NOMO-1 treated with dmso at 0.1 percent for 144 hours (cell line): ENCODE data around the gene ALDH1L2.

Experiments used
- DNase-seq: peaks from one replicate; lab custom pipeline; 2025; ENCODE audit not compliant: unreplicated experiment; lab: John Stamatoyannopoulos, UW

The ALDH1L2 gene

DNA sequence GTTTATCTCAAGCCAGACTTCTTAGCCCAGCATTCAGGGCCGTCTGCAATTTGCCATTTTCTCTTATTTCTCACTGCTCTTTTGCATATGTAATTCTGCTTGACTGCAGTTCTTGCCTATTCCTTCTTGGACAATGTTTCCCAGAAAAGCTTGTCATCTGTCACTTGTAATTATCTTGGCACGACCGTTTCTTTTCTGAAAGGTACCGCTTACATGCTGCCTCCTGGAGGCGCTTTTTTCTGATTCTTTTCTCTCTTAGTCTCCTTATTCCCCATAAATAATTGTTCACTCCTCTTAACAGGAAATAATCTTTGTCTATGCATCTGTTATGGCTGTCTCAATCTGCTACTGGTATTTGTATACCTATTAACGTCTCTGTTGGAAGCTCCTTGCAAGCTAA is 1.2 kb upstream of the ALDH1L2 start:
- DNase-seq: no peak

DNA sequence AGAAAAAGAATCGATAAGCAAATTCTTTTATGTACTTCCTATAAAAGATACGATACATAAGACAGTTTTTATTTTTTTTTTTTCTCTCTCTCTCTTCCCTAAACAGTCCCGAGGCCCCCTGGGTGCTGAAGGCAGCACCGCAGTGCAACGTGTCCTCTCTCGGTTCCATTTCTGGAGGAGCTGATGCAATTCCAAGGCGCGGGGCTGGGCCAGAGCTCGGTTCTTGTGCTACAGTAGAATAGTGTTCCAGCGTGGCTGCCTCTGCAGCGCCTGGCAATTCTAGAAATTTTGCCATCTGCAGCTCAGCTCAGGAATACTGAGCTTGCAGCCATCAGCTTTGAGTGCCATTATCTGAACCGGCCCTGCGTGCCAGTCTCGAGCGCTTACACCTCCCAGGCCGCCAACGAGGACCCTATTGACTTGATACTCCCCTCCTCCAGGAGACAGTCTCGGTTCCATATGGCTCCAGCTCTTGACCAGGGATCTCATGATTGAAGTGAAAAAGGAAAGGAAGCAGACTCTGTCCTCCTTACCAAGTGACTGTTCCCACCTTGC is 630 bp downstream of the ALDH1L2 start:
- DNase-seq: peak; percentile 6

DNA sequence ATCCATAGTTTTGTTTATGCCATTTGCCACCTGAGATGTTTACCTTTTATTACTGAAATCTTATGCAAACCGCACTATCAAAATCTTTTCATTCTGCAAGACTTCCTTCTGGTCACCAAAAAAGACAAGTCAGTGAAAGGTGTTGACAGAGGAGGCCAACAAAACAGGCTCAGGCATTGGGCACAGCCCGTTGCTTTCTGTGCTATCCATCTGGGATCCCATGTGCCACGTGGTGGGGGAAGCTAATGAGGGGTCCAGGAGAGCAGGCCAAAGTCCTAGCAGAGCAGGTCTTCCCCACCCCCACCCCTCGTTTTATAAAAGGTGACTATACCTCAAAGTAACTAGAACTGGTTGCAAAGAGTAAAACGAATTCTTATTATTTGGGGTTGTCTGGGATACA is 1.2 kb downstream of the ALDH1L2 start:
- DNase-seq: no peak

DNA sequence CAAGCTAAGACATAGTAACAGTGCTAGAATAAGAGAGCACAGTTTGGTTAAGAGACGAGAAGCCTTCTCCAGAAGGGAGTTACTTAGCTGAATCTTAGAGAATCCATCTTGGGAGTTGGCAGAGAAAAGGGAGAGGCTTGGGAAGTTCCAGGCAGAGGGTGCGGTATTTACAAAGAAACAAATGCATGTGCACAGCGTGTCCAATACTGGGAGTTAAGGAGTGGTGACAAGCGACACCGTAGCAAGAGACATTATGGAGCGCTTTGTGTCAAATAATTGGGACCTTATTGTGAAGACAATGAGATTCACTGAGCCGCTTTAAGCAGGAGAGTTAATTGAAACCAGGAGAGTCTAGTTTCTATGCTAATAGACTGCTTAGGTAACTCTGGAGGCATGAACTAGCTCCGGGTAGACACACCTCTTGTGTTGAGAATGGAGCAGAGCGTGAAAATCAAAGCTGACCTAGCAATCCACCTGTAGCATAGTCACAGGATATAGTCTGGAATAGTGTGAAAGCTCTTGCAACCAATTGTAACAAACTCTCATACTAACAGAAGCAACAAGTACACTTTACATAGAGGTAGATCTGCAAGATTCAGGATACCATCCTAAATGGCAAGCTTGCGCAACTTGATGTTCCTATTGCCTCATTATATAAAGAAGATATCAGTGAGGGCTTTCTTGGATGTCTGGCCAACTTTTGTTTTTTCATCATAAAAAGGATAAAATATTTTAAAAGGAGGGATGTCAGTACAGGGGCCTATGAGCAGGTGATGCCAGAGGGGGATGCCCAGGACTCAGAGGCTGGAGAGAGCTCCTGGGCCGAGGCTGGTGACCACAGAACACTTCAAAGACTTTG is 5.3 kb downstream of the ALDH1L2 start:
- no peak for DNase-seq

DNA sequence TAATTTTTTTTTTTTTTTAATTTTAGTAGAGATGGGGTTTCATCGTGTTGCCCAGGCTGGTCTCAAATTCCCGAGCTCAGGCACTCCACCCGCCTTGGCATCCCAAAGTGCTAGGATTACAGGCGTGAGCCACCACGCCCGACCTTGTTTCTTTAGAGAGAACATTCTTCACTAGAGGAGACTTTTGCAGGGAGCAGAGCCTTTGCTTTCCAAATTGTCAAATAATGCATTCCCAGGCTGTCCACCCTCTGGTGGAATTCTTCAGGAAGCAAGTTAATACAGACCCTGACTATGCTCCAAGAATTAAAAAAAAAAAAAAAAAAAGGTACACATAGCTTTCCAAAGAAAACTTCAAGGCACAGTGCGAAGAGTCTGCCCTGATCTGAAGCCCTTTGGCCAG is 6.8 kb downstream of the ALDH1L2 start:
- DNase-seq: no peak

DNA sequence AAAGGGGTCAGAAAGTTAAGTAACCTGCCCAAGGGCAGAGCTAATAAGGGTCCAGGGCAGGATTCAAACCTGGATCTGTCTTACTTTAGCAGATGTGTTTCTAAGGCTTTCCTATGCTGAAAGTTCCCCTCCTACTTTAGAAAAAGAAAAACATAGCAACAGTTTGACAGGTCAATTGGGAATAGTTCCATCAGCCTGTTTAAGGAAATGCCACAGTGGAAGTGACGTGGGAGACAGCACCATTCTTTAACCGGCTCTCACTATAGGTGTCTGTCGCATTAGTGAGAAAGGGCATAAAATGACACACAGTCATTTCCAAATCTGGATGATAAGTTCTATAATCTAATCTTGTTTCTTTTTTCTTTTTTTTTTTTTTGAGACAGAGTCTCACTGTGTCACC is 7.3 kb downstream of the ALDH1L2 start:
- DNase-seq: no peak

DNA sequence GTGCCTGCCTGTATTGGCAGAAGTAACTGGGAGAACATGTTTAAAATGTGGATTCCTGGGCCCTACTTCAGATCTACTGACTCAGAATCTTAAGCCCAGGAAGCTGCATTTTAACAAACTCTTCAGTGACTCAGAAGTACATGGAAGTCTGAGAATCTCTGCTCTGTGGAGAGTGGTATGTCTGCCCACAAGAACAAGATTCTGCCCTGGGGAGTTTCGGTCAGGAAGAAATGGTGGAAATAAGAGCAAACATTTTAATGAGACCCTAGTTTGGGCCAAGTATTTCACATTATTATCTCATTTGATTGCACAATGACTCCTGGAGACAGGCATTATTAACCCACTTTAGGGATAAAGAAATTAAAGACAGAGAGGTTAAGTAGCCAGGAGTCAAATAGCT is 8.2 kb downstream of the ALDH1L2 start:
- DNase-seq: no peak

DNA sequence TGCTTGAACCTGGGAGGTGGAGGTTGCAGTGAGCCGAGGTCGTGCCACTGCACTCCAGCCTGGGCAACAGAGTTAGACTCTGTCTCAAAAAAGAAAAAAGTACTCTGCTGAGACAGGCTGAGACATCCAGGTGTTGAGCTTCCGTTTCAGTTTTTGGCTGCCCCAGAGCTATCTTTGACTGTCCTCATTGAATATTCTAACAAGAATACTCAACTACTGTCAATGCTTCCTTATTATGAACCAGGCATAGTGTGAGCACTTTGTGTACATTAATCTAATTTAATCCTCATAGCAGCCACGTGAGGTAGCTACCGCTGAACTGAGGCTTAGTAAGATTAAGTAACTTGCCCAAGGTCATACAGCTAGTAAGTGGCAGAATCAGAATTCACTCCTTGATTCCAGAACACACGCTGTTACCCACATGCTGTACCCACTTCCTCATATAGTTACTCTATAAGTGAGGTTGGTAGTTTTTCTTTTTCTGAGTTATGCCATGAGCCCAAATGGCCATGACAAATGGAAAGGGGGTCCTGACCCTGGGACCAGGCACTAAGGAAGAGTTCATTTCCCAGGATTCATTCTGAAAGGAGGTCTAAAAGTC is 11.3 kb downstream of the ALDH1L2 start:
- no peak for DNase-seq

DNA sequence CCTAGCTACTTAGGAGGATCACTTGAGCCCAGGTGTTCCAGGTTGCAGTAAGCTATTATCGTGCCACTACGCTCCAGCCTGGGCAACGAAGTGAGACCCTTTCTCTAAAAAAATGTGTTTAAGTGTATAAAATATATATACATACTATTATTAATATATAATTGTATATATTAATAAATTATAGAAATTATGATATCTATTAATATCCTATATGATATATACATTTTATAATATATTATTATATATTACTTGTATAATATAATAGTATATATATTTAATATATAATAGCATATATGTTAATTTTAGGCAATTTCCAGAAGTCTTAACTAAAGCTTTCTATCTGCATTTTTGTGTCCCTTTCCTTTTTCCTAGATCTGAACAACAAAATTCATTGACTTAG is 12.3 kb downstream of the ALDH1L2 start:
- no peak for DNase-seq

DNA sequence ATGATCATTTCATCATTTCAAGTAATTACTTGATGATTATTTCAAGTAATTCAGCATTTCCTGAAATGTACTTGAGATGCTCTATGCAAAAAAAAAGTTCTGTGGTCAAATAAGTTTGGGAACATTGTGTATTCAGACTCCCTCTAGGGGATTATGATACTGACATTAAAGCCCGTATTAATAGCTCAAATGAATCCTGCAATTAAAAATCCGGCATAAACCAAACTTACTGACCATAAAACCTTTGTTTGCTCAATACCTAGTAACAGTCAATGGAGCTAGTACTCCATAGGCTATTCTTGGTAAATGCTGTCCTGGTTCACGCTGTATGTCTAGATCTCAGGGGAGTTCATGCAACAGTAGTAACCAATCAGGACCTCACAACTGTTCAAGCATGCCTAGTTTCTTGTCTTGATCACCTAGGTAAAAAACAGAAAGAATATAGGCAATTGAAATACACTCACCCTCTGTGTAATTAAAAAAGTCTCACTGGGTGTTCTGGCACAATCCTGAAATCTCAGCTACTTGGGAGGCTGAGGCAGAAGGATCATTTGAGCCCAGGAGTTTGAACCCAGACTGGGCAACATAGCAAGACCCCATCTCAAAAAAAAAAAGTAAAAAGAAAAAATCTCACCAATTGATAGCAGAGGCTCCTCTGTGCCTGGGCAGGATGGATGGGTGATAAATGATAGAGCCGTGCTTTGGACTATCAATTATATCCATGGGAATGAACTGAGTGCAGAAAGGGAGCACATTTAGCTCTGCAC is 14.1 kb downstream of the ALDH1L2 start:
- no peak for DNase-seq

DNA sequence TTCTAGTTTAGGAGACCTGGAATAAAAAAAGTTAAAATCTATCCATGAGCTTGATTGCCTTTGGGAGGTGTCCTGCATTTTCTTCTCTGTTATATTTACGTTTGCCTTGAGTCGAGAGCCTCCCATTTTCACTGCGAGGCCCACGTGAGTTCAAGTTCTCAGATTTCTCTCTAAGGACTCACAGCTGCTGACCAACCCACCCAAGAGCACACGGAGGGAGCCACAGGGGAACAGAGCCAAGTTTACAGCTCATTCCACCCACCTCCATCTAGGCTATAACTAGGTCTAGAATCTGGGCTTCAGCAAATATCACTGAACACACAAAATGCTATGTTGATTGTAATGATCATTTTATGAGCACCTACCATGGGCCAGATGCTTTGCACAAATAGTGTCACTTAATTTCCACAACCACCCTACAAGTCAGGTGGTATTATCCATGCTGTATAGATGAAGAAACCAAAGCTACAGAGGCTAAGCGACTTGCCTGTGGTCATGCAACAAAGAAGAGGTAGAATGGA is 16.7 kb downstream of the ALDH1L2 start:
- DNase-seq: no peak

DNA sequence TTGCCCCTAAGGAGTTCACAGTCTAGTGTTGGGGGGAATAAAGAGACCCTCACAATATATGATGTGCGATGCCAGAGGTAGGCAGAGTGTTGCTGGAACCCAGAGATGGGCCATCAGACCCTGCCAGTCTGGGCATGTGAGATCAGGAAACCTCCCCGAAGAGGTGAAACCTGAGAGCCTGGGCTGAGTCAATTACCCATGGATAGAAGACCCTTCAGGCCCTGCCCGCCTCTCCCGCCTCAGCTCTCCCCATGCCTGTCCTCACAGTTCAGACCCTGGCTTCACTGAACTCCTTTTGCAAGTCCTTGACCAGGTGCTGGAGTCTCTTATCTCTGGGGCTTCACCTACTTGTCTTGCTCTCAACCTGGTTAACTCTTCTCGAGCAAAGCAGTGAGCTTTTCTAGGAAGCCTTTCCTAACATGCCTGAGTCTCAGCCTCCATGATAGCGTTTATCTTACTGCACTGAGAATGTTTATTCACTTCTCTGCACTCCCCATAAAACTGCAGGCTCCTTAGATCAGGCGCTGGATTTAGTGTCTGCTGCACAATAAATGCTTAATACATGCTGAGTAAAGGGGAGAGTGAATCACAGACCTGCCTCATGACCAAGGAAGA is 19.6 kb downstream of the ALDH1L2 start:
- DNase-seq: no peak

DNA sequence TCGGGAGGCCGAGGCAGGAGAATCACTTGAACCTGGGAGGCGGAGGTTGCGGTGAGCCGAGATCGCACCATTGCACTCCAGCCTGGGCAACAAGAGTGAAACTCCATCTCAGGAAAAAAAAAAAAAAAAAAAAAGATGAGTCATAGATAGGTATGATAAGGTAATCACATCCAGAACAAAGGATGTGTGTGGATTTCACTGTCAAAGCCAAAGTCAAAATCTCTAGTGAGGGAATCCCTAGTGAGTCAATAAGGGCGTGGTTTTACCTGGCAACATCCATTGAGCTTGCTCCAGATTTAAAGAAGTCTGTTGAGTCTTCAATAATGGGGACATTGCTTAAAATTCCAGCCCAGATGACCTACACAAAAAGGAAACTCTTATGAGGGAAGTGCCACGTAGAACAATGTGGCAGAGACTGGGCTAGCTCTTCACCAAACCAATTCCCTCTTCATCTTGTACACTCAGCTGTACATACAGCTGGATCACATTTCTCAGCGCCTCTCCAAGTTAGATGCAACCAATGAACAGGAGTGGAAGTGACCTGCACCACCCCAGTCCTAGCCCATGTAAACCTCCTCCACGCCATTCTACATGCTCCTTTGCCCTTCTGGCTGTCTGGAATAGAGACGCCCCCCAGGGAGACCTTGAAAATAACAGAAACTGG is 23.4 kb downstream of the ALDH1L2 start:
- DNase-seq: no peak

DNA sequence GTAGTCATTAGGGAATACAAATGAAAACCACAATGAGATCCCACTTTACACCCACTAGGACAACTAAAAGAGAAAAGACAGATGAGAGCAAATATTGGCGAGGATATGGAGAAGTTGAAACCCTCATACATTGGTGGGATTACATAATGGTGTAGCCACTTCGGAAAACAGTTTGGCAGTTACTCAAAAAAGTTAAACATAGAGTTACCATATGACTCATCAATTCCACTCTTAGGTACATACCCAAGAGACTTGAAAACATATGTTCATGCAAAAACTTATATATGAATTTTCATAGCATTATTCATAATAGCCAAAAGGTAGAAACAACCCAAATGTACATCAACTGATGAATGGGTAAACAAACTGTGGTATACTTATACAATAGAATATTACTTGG is 27.1 kb downstream of the ALDH1L2 start:
- DNase-seq: peak; percentile 18

DNA sequence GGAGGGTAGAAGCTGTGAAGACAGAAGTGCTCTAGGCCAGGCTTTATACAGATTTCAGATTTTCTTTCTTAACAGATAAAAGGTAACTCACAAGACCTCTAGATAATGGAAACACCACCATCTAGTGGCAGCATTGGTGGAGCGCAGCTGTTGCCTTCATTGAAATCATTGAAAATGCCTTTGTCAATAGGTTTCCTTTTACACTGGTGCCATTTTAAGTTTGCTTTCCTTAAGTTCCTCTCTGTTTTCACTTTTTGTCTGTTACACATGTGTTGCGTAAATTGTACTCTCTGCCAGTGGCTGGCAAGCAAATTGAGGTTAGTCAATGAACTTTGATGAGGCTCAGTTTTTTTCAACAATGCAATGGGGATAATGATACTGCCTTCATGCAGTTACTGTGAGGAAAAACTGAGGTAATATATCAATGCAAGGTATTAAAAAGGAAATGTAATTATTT is 31.1 kb downstream of the ALDH1L2 start:
- DNase-seq: peak; percentile 79

DNA sequence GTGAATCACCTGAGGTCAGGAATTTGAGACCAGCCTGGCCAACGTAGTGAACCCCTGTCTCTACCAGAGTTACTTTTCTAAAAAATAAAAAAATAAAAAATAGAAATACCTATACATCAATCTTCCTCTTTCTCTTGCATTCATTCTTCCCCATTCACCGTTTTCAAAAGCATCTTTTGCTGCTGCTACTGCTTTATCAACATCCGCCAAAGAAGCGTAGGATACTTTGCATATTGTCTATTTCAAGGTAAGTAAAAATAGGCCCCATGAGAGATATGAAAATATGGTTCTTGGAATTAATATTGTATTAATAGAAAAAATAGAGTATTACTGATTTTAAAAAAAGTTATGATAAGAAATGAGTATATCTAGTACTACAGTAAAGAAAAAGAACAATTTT is 32.3 kb downstream of the ALDH1L2 start:
- DNase-seq: no peak

DNA sequence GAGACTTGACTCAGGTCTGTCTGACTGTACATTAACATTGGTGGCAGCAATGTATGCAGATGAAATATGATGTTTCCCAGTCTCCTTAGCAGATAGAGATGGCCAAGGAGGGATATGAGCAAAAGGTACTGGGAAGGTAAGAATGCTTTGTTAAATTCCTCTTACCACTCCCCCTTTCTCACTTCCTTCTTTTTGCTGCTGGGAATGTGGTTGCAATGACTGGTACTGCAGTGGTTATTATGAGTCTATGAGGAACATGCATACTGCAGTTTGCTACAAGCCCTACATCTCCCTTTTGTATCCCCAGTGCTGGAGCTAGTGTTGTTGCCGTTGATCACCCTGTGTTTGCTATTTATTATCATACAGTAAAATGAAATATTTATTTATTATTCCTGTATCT is 35.9 kb downstream of the ALDH1L2 start:
- no peak for DNase-seq

DNA sequence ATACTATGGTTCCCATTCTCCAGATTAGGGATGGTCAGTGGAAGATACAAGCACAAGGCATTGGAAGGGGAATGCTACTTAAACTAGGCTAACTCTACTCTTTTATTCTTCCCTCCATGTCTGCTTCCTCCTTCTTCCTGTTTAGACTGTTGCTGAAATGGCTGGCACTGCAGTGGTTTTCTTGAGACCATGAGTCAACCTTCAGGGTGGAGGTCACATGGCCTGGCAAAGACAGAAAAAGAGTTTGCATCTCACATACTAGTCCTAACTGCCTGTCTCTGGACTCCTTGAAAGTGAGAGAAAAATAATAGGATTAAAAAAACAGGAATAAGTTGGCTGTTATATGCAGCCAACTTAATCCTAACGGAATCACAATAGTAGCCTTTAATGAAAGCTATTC is 37.0 kb downstream of the ALDH1L2 start:
- DNase-seq: no peak

DNA sequence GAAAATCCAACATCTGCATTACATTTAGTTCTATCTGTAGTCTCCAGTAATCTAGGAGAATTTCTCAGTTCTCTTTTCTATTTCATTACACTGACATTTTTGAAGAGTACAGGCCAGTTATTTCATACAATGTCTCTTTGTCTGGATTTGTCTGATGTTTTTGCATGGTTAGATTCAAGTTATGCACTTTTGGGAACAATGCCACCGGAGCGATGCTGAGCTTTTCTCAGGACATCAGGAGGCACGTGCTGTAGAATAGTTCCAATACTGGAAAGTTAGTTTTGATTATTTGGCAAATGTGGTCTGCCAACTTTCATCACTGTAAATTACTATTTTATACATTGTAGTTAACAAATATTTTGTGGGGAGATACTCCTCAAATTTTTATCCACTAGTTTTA is 43.1 kb downstream of the ALDH1L2 start:
- DNase-seq: no peak

DNA sequence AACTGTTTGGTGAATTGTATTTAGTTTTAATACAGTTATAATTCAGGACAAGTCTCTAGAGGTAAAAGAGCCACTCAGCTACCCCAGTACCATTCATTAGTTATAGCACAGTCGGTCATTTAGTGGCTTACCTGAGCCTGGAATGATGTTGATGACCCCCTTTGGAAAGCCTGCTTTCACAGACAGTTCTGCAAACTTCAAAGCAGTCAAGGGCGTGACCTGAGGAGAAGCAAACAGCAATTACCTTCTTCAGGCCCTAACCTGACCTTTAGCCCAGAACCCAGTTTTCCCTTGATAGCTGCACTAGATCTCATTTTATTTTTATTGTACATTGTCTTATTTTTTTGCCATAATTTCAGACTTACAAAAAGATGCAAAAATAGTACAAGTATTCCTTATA is 43.8 kb downstream of the ALDH1L2 start:
- DNase-seq: no peak
